Hindlimb muscle (tissue), 1 donor: ENCODE data around the gene PABPC1L. TPM values are rescaled to one million over a fixed set of nuclear protein-coding genes. Genes with fewer than 3 reads are reported as not detected.

Experiments
- DNase-seq: peaks from one replicate; pipeline ENCODE4 v3.0.0-alpha.2; 2013
- polyA plus RNA-seq: library from polyadenylated mRNA; unstranded; fragments of 120-200 nt; gene quantifications from one replicate; pipeline ENCODE4 v1.2.1, GENCODE V29; 2013; ENCODE audit not compliant: insufficient read length

The PABPC1L gene
- polyA plus RNA-seq, 1 donor, result 17.6 TPM

- DNase-seq, result no peak
Measured at GRCh38 chr20:44901974-44902373, 7.9 kb upstream of the PABPC1L start.

- no peak for DNase-seq
Measured at GRCh38 chr20:44904377-44904776, 5.5 kb upstream of the PABPC1L start.

GRCh38 chr20:44908987-44909871, 631 bp upstream of the PABPC1L start:
- DNase-seq, result no peak

GRCh38 chr20:44910690-44911262, 916 bp downstream of the PABPC1L start:
- DNase-seq, result no peak

GRCh38 chr20:44911264-44911921, 1.5 kb downstream of the PABPC1L start:
- DNase-seq, result no peak

GRCh38 chr20:44912189-44912588, 2.3 kb downstream of the PABPC1L start:
- no peak for DNase-seq

- no peak for DNase-seq
Measured at GRCh38 chr20:44914924-44915323, 5.1 kb downstream of the PABPC1L start.

GRCh38 chr20:44916586-44916985, 6.7 kb downstream of the PABPC1L start:
- no peak for DNase-seq

GRCh38 chr20:44917399-44917798, 7.5 kb downstream of the PABPC1L start:
- no peak for DNase-seq

- no peak for DNase-seq
Measured at GRCh38 chr20:44918342-44918741, 8.5 kb downstream of the PABPC1L start.

GRCh38 chr20:44918761-44919160, 8.9 kb downstream of the PABPC1L start:
- DNase-seq, result no peak

- DNase-seq, result no peak
Measured at GRCh38 chr20:44921447-44921846, 11.6 kb downstream of the PABPC1L start.

- no peak for DNase-seq
Measured at GRCh38 chr20:44924541-44924940, 14.7 kb downstream of the PABPC1L start.

- no peak for DNase-seq
Measured at GRCh38 chr20:44928595-44928994, 18.7 kb downstream of the PABPC1L start.

GRCh38 chr20:44930517-44931168, 20.8 kb downstream of the PABPC1L start:
- DNase-seq, result no peak

GRCh38 chr20:44931911-44932310, 22.1 kb downstream of the PABPC1L start:
- DNase-seq, result no peak

GRCh38 chr20:44932916-44933315, 23.1 kb downstream of the PABPC1L start:
- no peak for DNase-seq

GRCh38 chr20:44936510-44936909, 26.6 kb downstream of the PABPC1L start:
- DNase-seq, result no peak

GRCh38 chr20:44938637-44939036, 28.8 kb downstream of the PABPC1L start:
- DNase-seq, result no peak

GRCh38 chr20:44941120-44941691, 31.3 kb downstream of the PABPC1L start:
- DNase-seq, result no peak

GRCh38 chr20:44942264-44942973, 32.6 kb downstream of the PABPC1L start:
- no peak for DNase-seq

GRCh38 chr20:44943828-44944227, 34.0 kb downstream of the PABPC1L start:
- DNase-seq, result no peak
